Tibial artery (tissue), 4 donors: ENCODE data around the gene RAB11FIP2.

ENCODE experiments used
- DNase-seq, 2 donors: peaks; one replicate each; pipeline ENCODE4 v3.0.0-alpha.2; 2019
- H3K27ac ChIP-seq, 2 donors: fragments of 200-600 bp; sonication (generic) in 1 of 2; 1 replicate in 1 of 2; 2 replicates in 1 of 2; pipeline ENCODE4 v1.5.1; 2018 to 2019; ENCODE audit warnings: mild to moderate bottlenecking in 1 of 2
- H3K27me3 ChIP-seq, 2 donors: fragments of 200-600 bp; sonication (generic) in 1 of 2; one replicate each; pipeline versions ENCODE4 v1.5.1 to v1.6.0; 2016 to 2019
- H3K36me3 ChIP-seq, 3 donors: fragments of 200-600 bp; sonication (generic) in 2 of 3; one replicate each; pipeline ENCODE4 v1.5.1; 2016 to 2019; ENCODE audit warnings: mild to moderate bottlenecking in 2 of 3
- H3K4me1 ChIP-seq, 4 donors: fragments of 200-600 bp; sonication (generic) in 2 of 4; 1 replicate in 3 of 4; 2 replicates in 1 of 4; pipeline ENCODE4 v1.5.1; 2016 to 2019
- H3K4me3 ChIP-seq, 2 donors: fragments of 200-600 bp; sonication (generic) in 1 of 2; 1 replicate in 1 of 2; 2 replicates in 1 of 2; pipeline ENCODE4 v1.5.1; 2018 to 2019; ENCODE audit warnings: mild to moderate bottlenecking in 2 of 2
- H3K9me3 ChIP-seq, 3 donors: fragments of 200-600 bp; sonication (generic) in 1 of 3; one replicate each; pipeline ENCODE4 v1.5.1; 2016 to 2019
- intact Hi-C: fragments of 100-400 bp; cut with DNase I; formaldehyde crosslinking; loops from one replicate; pipeline ENCODE4 v1.15.0; 2023; ENCODE audit warnings: low total_unique reads
- TF ChIP-seq, protein P1 (sequence below), 2 experiments: fragments of 200-600 bp in 1 of 2; fragments of 450-650 bp in 1 of 2; IDR thresholded peaks; one replicate each; pipeline ENCODE4 v1.5.1; 2017 to 2019; ENCODE audit warnings: antibody characterized with exemption in 2 of 2, mild to moderate bottlenecking in 1 of 2, moderate library complexity in 1 of 2

RAB11FIP2 gene, protein sequence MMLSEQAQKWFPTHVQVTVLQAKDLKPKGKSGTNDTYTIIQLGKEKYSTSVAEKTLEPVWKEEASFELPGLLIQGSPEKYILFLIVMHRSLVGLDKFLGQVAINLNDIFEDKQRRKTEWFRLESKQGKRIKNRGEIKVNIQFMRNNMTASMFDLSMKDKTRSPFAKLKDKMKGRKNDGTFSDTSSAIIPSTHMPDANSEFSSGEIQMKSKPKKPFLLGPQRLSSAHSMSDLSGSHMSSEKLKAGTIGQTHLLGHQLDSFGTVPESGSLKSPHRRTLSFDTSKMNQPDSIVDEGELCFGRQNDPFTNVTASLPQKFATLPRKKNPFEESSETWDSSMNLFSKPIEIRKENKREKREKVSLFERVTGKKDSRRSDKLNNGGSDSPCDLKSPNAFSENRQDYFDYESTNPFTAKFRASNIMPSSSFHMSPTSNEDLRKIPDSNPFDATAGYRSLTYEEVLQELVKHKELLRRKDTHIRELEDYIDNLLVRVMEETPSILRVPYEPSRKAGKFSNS

DNA sequence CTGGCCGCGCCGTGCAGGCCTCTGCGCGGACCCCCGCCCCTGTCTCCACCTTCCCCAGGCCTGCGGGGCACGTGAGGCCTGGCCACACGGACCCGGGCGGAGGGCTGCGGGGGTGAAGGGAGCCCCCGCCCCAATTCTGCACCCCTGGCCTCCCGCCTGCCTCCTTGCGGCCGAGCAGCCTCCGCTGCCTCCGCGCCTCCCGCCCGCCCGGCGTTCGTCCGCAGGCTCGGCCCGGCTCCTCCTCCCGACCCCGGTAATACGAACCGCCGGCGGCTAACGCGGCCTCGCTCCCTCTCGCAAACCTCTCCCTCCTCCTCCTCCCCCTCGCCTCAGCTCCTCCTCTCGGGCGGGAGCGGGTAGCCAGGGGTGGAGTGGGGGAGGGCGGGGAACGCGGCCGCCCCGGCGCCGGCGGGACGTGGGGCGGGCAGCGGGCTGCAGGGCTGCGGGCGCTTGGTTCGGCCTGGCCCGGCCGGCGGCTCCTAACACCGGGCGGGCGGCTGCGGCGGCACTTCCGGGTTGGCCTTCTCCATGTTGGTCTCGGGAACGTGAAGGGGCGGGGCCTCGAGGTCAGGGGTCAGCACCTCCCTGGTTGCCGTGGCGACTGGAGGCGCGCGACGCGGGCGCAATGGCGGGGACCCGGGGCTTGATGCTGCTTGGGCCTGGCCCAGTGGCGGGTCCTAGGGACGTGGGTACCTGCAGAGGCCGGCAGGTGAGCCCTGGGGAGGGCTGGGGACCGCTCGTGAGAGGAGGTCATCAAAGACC lies at the start of gene RAB11FIP2:
Gene RAB11FIP2 (minus strand): TSS at position 547 of the 762 bp plus-strand sequence. CDS start 778 bp downstream, outside the sequence.
- H3K27me3 ChIP-seq, result no peaks in the 10 kb centered on the region
- peaks cover 0 to 46% (median 24%) of the 10 kb centered on the region in 4 donors for H3K4me1 ChIP-seq
- DNase-seq, result peak; percentile 98
- peak within 1 kb of the TSS; percentile 97 to 99 for H3K27ac ChIP-seq
- H3K9me3 ChIP-seq, result no peaks in the 10 kb centered on the region
- peak within 1 kb of the TSS; percentile 85 to 99 for H3K4me3 ChIP-seq
- TF ChIP-seq, protein P1, sequence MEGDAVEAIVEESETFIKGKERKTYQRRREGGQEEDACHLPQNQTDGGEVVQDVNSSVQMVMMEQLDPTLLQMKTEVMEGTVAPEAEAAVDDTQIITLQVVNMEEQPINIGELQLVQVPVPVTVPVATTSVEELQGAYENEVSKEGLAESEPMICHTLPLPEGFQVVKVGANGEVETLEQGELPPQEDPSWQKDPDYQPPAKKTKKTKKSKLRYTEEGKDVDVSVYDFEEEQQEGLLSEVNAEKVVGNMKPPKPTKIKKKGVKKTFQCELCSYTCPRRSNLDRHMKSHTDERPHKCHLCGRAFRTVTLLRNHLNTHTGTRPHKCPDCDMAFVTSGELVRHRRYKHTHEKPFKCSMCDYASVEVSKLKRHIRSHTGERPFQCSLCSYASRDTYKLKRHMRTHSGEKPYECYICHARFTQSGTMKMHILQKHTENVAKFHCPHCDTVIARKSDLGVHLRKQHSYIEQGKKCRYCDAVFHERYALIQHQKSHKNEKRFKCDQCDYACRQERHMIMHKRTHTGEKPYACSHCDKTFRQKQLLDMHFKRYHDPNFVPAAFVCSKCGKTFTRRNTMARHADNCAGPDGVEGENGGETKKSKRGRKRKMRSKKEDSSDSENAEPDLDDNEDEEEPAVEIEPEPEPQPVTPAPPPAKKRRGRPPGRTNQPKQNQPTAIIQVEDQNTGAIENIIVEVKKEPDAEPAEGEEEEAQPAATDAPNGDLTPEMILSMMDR (IDR thresholded peaks at IDR 0.05), result peak in 1 of 2 experiments; percentile 5
- intact Hi-C loops, result loop anchor here (2.0 kb wide), 1 partner anchor 504 kb away; the partner anchor contains the start of gene EMX2
- no peaks in the 10 kb centered on the region for H3K36me3 ChIP-seq

DNA sequence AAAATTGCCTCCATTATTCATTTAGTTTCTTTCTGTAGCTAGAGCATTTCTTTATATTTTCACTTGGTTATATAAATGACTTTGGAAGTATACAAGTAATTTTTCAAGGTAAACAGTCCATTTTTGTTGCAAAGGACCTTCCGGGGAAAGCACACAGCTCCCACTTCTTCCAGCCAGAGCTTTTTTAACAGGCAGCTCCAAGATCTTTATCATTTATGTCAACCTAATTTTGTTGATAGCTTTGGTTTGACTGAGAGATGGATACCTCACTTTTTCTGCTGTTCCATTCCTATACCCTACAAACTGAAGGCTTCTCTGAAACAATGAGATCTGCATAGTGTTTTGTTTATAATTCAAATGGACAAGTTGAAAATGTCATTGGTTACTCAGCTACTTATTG lies 49.3 kb upstream of the RAB11FIP2 start:
- TF ChIP-seq, protein P1 (IDR thresholded peaks at IDR 0.05), result no peak
- intact Hi-C loops, result no loop called here
- Histone ChIP-seq H3K27me3 (no peaks in the 10 kb centered on the region), H3K4me3 (no peak overlapping the region), H3K9me3 (no peaks in the 10 kb centered on the region), H3K4me1 (peaks cover 0 to 2% (median 0%) of the 10 kb centered on the region in 4 donors), H3K27ac (no peak overlapping the region), H3K36me3 (no peaks in the 10 kb centered on the region)
- DNase-seq, result no peak

DNA sequence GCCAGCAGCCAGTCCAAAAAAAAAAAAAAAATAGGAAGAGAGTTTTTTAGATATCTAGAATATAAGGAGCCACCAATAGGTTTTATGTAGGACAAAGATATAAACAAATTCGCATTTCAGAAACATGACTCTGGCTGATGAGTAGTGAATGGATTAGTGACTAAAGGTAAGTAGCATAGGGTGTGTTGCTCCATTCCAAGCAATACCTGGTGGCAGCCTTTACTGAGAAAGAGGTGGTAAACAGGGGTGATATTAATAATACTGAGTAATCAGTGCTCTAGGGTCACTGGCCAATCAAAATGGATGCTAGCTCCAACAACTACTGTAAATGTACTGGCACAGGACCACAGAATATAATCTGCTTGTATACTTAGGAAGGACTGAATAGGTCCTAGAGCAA lies 45.5 kb upstream of the RAB11FIP2 start:
- H3K27me3 ChIP-seq, result no peaks in the 10 kb centered on the region
- H3K9me3 ChIP-seq, result no peaks in the 10 kb centered on the region
- no peak overlapping the region for H3K27ac ChIP-seq
- no peak overlapping the region for H3K4me3 ChIP-seq
- intact Hi-C loops, result no loop called here
- no peaks in the 10 kb centered on the region for H3K36me3 ChIP-seq
- DNase-seq, result no peak
- TF ChIP-seq, protein P1 (IDR thresholded peaks at IDR 0.05), result no peak
- H3K4me1 ChIP-seq, result no peaks in the 10 kb centered on the region

DNA sequence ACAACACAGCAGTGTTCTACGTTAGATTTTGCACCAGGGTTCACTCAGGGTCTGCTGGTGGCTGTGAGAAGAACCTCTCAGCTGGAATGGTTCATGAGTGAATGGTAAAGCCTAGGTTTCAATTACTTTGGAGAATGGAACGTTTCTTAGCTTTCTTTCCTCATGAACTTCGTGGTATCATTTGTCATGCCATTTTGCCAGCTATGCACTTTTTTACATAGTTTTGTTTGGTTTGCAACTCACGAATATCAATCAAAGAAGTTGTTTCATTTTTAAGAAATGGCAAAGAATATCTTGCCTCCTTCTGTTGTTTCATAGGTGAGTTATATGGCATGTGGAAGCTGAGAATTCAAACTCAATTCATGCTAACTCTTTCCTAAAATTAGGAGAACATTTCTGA lies 34.1 kb upstream of the RAB11FIP2 start:
- Histone ChIP-seq H3K4me3 (no peak overlapping the region), H3K4me1 (no peaks in the 10 kb centered on the region), H3K27me3 (no peaks in the 10 kb centered on the region), H3K36me3 (no peaks in the 10 kb centered on the region), H3K27ac (no peak overlapping the region), H3K9me3 (peaks cover 0 to 10% (median 9%) of the 10 kb centered on the region in 3 donors)
- DNase-seq, result no peak
- intact Hi-C loops, result no loop called here
- TF ChIP-seq, protein P1 (IDR thresholded peaks at IDR 0.05), result no peak

DNA sequence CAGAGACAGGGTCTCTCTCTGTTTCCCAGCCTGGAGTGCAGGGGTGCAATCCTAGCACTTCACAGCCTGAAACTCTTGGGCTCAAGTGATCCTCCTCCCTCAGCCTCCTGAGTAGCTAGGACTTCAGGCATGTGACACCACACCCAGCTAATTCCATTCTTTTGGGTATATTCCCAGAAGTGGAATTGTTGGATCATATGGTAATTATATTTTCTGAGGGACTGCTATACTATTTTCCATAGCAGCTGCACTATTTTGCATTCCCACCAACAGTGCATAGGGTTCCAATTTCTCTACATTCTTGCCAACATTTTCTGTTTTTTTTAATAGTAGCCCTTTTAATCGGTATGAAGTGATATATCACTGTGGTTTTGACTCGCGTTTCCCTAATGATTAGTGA lies 30.0 kb upstream of the RAB11FIP2 start:
- DNase-seq, result no peak
- intact Hi-C loops, result no loop called here
- TF ChIP-seq, protein P1 (IDR thresholded peaks at IDR 0.05), result no peak

More for the DNA sequence above, 30.0 kb upstream of the RAB11FIP2 start:
- Histone ChIP-seq H3K4me1 (no peaks in the 10 kb centered on the region), H3K36me3 (no peaks in the 10 kb centered on the region), H3K27me3 (no peaks in the 10 kb centered on the region), H3K9me3 (no peaks in the 10 kb centered on the region), H3K4me3 (no peak overlapping the region), H3K27ac (no peak overlapping the region)
